NT2/D1 (cell line): Measurements from ENCODE around the gene ITPR2.

Experiments
- SUZ12 ChIP-seq: IDR thresholded peaks from 2 replicates; pipeline ENCODE4 v1.6.1; 2011; ENCODE audit not compliant: insufficient read length, insufficient read depth; ENCODE audit errors: extremely low read depth
- YY1 ChIP-seq: IDR thresholded peaks from 2 replicates; pipeline ENCODE4 v1.6.1; 2011; ENCODE audit not compliant: insufficient read length, insufficient read depth
- ZNF274 ChIP-seq: IDR thresholded peaks from 2 replicates; pipeline ENCODE4 v1.6.1; 2011; ENCODE audit warnings: mild to moderate bottlenecking, low read depth, low read length

GRCh38 chr12:26740991-26741390, 92.0 kb downstream of the ITPR2 start:
- no peak for TF ChIP-seq SUZ12
- no peak for TF ChIP-seq YY1
- TF ChIP-seq ZNF274: no peak
